Fibroblast of pulmonary artery (primary cell): ENCODE results near the gene CPZ.

Experiments
- DNase-seq: peaks from one replicate; pipeline ENCODE4 v3.0.0-alpha.2; 2010; ENCODE audit warnings: low read depth
- H3K4me3 ChIP-seq: replicated peaks from 2 replicates; pipeline ENCODE4 v1.5.1; 2011; ENCODE audit warnings: low read depth, mild to moderate bottlenecking, control low read depth, low read length, moderate library complexity
- CTCF ChIP-seq: IDR thresholded peaks from 2 replicates; pipeline ENCODE4 v1.5.1; 2011; ENCODE audit warnings: mild to moderate bottlenecking, control low read depth, low read length, inconsistent platforms; ENCODE audit errors: missing control alignments

Gene CPZ

GRCh38 chr4:8657381-8658088, 65.0 kb downstream of the CPZ start:
- DNase-seq, result no peak
- TF ChIP-seq CTCF, result no peak
- H3K4me3 ChIP-seq, result no peak overlapping the region

GRCh38 chr4:8662776-8663175, 70.2 kb downstream of the CPZ start:
- no peak for DNase-seq
- TF ChIP-seq CTCF, result no peak
- no peak overlapping the region for H3K4me3 ChIP-seq

- TF ChIP-seq CTCF, result no peak
- H3K4me3 ChIP-seq, result no peak overlapping the region
- no peak for DNase-seq
These were observed 71.7 kb downstream of the CPZ start for GRCh38 chr4:8664031-8664805.

- H3K4me3 ChIP-seq, result no peak overlapping the region
- DNase-seq, result no peak
- no peak for TF ChIP-seq CTCF
These were observed 72.4 kb downstream of the CPZ start for GRCh38 chr4:8664976-8665375.

- DNase-seq, result no peak
- H3K4me3 ChIP-seq, result no peak overlapping the region
- TF ChIP-seq CTCF, result no peak
These were observed 73.1 kb downstream of the CPZ start for GRCh38 chr4:8665406-8666360.

- H3K4me3 ChIP-seq, result no peak overlapping the region
- no peak for DNase-seq
- no peak for TF ChIP-seq CTCF
These were observed 74.0 kb downstream of the CPZ start for GRCh38 chr4:8666581-8666980.
